GM21717 (cell line): ENCODE data around the gene ERC2.
"Not testable (repeated sequence)": the region's sequence is repeated elsewhere in the genome, so short reads cannot be mapped to it uniquely, and the experiment has no call there.

Source experiments
- ATAC-seq: cut with Tn5 transposase; IDR thresholded peaks from one replicate; pipeline ENCODE4 v1.9.1; 2021; ENCODE audit warnings: mild to moderate bottlenecking, moderate library complexity; ENCODE audit not compliant: unreplicated experiment

The ERC2 gene

DNA sequence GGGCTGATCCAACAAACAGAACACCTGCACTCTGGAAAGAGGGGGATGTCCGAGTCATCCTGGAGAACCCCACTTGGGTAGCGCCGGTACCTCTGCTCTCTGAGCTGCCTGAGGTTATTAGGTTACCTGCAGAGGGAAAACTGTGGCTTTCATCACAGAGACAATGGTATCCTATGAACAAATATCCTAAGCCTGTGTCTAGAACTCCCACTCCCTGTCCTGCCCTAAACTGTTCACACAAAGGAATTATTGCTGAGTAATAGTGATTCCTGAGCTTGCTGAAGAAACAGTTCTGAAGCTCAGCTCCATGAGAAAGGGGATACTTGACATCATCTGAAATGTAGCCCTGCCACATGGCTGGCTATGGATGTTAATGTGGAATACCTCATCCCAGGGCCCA, 949.2 kb downstream of the ERC2 start:
- ATAC-seq, result no peak

DNA sequence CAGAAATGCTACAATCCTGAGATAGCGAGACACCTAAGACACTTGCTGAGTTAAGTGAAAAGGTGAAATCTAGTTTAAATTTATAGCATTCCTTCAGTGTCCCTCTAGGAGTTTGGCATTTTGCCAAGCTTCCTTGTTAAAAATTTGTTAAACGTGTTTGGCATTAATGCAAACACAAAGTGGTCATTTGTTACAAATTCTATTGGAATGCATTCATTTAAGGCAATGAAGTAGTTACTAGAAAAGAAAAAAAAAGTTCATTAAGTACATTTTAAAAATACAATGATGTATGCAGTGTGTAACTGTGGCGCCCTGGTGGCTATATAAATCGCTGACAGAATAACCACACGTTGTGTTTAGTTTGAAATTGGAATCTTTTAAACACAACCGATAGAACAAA, 949.8 kb downstream of the ERC2 start:
- no peak for ATAC-seq

GRCh38 chr3:55516392-55517030, 951.8 kb downstream of the ERC2 start:
- no peak for ATAC-seq

DNA sequence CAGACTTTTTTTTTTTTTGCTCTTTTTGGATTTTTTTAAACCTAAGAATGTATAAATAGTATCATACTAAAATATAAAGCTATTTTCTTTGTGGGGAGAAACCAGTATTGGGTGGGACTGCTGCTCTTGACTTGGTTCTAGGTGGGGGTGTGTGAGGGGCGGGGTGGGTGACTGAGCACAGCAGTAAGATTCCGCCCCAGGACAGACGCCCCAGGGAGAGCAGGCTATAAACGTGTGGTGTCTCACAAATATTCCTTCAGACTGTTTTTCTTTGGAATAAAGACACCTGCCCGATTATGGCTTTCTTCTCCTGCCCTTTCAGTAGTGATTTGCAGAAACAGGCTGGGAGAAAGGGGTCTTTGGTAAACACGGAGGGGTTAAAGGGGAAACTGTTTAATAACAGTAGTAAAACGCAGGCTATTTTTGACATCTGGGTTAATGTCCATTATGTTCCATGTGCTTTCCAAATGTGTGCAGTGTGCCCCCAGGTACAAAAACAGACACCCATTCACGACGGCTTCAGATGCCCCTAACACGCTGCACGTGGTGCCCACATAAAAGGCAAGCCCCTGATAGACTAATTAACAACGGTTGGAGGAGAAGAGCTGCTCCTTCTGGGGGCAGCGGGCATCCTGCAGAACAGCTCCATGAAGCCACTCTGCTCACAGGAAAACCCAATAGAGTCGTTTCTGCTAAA, 952.6 kb downstream of the ERC2 start:
- ATAC-seq, result no peak

DNA sequence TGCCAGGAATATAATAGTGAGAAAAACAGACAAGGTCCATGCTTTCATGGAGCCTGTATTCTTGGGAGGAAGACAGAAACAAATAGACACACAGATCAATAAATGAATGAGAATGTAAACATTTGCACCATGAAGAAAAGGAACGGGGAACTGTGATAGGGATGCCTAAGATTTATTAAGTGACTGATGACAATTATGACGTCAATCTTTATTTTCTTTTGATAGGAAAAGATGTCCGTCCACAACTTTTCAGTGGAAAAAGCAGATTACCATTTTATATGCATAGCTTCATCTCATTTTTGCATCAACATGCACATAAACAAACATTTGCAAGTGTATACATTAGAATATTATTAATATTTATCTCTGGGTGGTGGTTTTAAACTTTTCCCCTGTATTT, 953.3 kb downstream of the ERC2 start:
- ATAC-seq, result no peak

DNA sequence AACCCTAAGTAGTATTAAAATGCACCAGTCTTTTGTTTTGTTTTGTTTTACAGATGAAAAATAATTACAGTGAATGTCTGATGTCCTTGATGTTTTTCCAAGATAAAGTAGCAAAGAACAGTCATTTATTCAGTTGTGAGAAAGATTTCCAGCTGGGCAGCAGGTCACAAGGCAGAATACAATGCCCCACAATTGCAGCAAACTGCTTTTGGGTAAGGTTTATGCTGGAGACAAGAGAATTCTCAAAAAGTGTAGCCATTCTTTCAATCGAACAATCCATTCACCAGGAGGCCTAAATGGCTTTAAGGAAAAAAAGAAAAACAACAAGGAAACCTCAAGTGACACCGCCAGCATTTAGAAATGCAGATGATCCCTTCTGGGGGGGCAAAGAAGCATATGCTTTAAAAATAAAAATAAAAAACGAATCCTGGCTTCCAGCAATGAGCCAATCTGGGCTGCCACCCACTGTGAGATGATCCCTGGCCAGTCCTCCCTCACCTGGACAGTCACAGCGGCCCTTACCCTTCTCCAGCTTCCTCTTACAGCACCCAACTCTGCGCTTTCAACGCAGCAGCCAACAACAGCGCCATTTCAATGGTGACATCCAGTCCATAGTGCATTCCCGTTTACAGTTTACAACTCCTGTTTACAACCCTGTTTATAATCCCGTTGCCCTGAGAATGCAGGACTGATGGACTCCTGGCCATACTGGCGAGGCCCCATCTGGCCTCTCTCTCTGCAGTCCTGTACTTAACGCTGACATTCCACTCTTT, 955.5 kb downstream of the ERC2 start:
- no peak for ATAC-seq

DNA sequence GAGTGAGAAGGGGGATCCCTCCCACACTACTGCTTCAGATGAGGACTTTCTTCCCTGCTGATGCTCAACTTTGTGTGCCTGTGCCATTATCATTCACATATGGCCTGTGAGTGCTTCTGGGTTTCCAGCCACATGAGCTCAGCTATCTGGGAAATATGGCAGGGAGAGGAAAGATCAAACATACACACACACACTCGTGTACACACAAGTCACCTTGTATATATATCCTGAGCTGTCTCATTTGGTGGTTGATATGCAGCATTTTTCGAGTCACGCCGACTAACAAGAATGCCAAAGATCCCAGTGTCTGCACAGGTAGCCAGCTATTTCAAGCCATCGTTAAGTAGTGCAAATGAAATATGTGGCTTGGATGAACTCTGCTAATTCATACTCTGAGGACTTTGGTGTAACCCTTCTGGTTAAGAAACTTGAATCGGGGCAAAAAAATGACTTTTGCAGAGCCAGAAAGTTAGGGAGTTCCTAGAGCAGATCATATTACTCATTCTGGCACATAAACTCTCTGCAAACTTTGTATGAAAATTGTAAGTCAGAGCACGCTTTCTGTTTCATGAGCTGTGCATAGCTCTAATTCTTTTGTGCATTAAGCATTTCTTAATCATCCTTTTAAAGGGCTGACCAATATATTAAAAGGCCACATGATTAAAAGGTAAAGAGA, 956.2 kb downstream of the ERC2 start:
- no peak for ATAC-seq

- no peak for ATAC-seq
These were observed 959.9 kb downstream of the ERC2 start for GRCh38 chr3:55508335-55508734.

GRCh38 chr3:55507808-55508207, 960.5 kb downstream of the ERC2 start:
- ATAC-seq, result no peak

DNA sequence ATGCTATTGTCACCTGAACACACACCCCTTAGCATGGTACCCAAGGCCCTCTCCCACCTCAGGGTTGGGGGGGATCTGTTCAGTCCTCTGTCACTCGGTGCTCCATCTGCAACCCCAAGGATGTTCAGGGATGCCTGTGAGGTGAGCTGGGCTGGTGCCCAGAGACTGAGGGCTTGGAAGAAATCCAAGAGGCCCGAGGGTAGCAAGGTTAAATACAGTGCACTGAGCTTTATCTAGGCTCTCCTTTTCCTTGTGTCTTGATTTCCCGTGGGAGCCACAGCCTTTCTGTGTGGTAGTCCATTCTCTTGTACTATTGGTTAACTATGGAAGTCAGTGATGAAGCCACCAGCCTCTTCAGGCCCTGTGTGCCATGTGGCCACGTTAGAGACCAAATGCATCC, 962.5 kb downstream of the ERC2 start:
- ATAC-seq, result no peak

GRCh38 chr3:55505102-55505501, 963.2 kb downstream of the ERC2 start:
- ATAC-seq, result not testable (repeated sequence)

GRCh38 chr3:55501905-55502304, 966.4 kb downstream of the ERC2 start:
- ATAC-seq, result no peak

- ATAC-seq, result no peak
These were observed 967.5 kb downstream of the ERC2 start for GRCh38 chr3:55500555-55501330.

GRCh38 chr3:55498520-55498919, 969.7 kb downstream of the ERC2 start:
- no peak for ATAC-seq

DNA sequence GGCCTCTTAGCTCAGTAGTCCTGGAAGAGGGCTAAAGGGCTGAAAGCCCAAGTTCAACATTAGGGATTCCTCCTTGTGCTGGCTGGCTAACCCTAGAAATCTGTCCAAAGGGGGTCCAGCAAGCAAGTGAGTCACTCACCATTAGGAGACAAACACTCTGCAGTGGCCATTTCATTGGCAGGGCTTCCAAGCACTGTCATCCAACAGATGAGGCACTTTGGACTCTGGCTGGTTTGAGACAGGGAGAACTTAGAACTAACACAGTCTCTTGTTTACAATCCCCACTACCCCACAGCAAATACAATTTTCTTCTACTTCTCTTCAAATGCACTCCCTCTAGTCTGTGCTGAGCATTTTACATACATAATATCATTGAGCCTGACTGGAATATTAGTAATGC, 971.0 kb downstream of the ERC2 start:
- no peak for ATAC-seq

DNA sequence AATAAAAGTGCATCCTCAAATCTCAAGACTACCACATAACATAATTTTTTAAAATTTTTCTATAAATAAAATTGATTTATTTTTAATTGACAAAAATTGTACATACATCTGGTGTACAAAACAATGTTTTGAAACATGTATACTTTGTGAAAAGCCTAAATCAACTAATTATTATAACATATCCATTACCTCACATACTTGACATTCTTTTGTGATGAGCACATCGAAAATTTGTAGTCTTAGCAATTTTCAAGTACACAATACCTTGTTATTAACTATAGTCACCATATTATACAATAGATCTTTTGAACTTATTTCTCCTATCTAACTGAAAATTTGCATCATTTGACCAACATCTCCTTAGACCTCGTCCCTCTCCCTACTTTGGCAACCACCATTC, 973.3 kb downstream of the ERC2 start:
- ATAC-seq, result no peak

GRCh38 chr3:55492976-55493375, 975.3 kb downstream of the ERC2 start:
- ATAC-seq, result no peak

DNA sequence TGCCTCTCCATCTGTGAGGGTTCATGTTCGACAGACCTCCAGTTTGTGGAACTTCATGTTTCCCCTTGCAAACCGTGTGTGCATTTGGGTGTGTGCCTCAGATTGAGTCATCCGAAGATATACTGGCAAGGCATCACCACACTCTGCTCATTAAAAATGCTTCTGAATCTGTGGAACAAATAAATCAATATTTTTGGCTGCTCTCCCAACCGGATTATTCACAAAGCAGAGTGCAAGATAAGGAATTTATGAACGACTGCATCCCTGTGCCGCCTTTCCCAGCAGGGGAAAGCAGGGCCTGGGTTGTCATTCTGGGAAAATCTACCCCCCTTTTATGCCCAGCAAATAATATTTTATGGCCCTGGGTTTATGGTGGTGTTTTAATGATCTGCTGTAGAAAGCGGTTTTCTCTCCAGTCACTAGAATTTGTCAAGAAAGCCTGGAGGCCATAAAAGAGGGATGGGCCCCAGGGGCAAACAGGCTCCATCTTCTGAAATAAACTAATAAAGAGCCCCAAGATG, 976.9 kb downstream of the ERC2 start:
- ATAC-seq, result no peak

DNA sequence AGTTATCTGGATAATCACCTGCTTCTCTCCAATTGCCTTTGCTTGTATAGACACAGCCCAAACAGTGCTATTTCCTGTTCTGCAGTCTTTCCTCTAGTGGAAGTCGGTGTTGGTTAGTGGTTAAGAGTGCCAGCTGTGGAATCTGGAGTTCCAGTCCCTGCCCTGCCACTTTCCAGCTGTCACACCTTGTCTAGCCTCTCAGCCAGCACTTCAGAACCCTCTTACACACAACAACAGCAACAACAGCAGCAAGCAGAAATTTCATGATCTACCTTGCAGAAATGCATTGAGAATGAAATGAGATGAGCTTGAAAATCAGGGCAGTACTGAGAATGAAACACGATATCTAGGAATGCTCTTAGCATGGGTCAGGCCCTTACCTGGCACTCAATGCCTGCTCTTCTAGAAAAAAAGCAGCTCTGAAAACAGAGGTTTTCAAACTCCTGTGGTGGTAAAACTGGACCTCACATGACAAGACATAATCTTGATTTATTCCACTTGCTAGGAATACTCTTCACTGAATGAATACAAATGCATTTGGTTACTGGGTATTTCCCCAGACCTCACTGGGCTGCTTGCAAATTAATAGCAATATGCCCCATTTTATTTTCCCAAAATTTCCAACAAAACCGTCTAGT, 977.9 kb downstream of the ERC2 start:
- no peak for ATAC-seq

GRCh38 chr3:55489798-55490132, 978.5 kb downstream of the ERC2 start:
- no peak for ATAC-seq
